ENCODE data around the gene LPIN2.
"Not testable (repeated sequence)": the region's sequence is repeated elsewhere in the genome, so short reads cannot be mapped to it uniquely, and the experiment has no call there.

The LPIN2 gene

GRCh38 chr18:3013024-3013804, at the start of gene LPIN2:
Gene LPIN2, minus strand, starts transcription at chr18:3013144. Its CDS starts 52,304 bp downstream, at chr18:2960840.
- DNase-seq (ENCODE audit: low spot score): peak; percentile 96

GRCh38 chr18:3061581-3062312, 48.8 kb upstream of the LPIN2 start:
- no peak for DNase-seq (ENCODE audit: low spot score)

GRCh38 chr18:3060667-3061580, 48.0 kb upstream of the LPIN2 start:
- peak; percentile 58 for DNase-seq (ENCODE audit: low spot score)

GRCh38 chr18:3059272-3059671, 46.3 kb upstream of the LPIN2 start:
- no peak for DNase-seq (ENCODE audit: low spot score)

GRCh38 chr18:3058328-3059191, 45.6 kb upstream of the LPIN2 start:
- DNase-seq (ENCODE audit: low spot score): no peak

GRCh38 chr18:3057526-3057925, 44.6 kb upstream of the LPIN2 start:
- DNase-seq (ENCODE audit: low spot score): no peak

- no peak for DNase-seq (ENCODE audit: low spot score)
Measured at GRCh38 chr18:3056311-3056710, 43.4 kb upstream of the LPIN2 start.

- DNase-seq (ENCODE audit: low spot score): no peak
Measured at GRCh38 chr18:3055816-3056215, 42.9 kb upstream of the LPIN2 start.

- no peak for DNase-seq (ENCODE audit: low spot score)
Measured at GRCh38 chr18:3055186-3055728, 42.3 kb upstream of the LPIN2 start.

GRCh38 chr18:3054780-3055179, 41.8 kb upstream of the LPIN2 start:
- DNase-seq (ENCODE audit: low spot score): no peak

- no peak for DNase-seq (ENCODE audit: low spot score)
Measured at GRCh38 chr18:3054214-3054613, 41.3 kb upstream of the LPIN2 start.

- DNase-seq (ENCODE audit: low spot score): no peak
Measured at GRCh38 chr18:3053081-3053480, 40.1 kb upstream of the LPIN2 start.

GRCh38 chr18:3052411-3052758, 39.4 kb upstream of the LPIN2 start:
- DNase-seq (ENCODE audit: low spot score): no peak

- DNase-seq (ENCODE audit: low spot score): peak; percentile 75
Measured at GRCh38 chr18:3051718-3052410, 38.9 kb upstream of the LPIN2 start.

- not testable (repeated sequence) for DNase-seq (ENCODE audit: low spot score)
Measured at GRCh38 chr18:3049897-3050454, 37.0 kb upstream of the LPIN2 start.

- DNase-seq (ENCODE audit: low spot score): no peak
Measured at GRCh38 chr18:3048820-3049349, 35.9 kb upstream of the LPIN2 start.

GRCh38 chr18:3048121-3048520, 35.2 kb upstream of the LPIN2 start:
- DNase-seq (ENCODE audit: low spot score): no peak

GRCh38 chr18:3046216-3046808, 33.4 kb upstream of the LPIN2 start:
- no peak for DNase-seq (ENCODE audit: low spot score)

GRCh38 chr18:3044931-3045698, 32.2 kb upstream of the LPIN2 start:
- peak; percentile 62 for DNase-seq (ENCODE audit: low spot score)

Data from HuH-7.5 (cell line).